CD4-positive, alpha-beta T cell treated with Interferon alpha-2 for 1 hour (primary cell): Measurements from ENCODE around the gene NT5C3B.
"Not testable (repeated sequence)": the region's sequence is repeated elsewhere in the genome, so short reads cannot be mapped to it uniquely, and the experiment has no call there.

Source experiments
- DNase-seq, 2 donors: peaks; one replicate each; pipeline ENCODE4 v3.0.0-alpha.2; 2020 to 2022

Gene NT5C3B

DNA sequence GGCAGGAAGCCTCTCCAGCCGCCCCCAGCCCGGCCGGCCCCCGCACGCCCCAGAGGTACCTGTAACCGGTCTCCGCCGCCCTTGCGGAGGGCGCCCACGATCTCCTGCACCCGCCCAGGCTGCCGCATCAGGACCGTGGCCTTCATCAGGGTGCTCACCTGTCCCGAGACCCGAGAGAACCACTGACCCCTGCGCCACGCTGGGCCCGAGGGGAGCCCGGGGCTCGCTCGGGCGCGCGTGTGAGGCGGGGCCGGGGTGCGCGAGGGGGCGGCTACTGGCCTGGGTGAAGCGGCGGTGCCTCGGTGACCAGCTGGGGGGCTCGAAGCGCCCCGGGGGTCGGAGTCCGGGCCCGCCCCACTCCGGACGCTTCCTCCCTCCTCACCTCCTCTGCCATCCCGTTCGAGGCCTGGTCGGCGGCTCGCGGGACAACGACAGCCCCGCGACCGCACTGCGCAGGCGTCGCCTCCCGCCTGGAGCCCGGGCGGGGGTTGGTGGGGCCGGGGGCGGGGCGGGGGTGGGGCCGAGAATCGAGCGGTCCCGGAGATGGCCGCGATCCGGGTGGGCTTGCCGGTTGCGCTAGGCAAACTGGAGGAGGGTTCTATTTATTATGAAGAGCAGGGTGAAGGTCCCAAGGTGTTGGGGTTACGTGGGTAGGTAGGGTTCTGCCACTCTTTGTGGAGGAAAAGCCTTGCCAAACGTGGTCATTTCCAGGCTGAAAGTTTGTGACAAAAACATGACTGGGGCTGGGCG, at the start of gene NT5C3B:
Gene NT5C3B (minus strand): TSS at position 433 of the 750 bp plus-strand sequence. CDS start 39 bp downstream, at position 394.
- DNase-seq: peak; percentile 38 to 55

GRCh38 chr17:41885733-41886132, 49.7 kb upstream of the NT5C3B start:
- no peak for DNase-seq

- DNase-seq: no peak
Measured at GRCh38 chr17:41882756-41883155, 46.7 kb upstream of the NT5C3B start.

DNA sequence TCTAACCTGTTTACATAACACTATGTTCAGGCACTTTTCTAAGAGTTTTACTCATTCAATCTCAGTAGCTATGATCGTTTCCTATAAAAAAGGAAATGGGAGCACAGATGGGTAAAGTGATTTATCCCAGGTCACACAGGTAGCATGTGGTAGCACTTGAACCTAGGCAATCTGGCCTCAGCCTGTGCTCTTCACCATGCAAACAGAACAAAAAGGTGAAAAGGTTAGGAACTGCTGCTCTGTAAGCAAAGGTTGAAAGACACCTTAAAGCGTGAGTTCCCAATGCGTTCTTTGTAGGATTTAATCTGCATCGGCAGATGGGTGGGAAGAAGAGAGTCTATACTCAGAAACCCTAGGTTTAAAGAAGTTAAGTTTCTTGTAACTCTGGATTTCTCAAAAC, 44.1 kb upstream of the NT5C3B start:
- DNase-seq: no peak

DNA sequence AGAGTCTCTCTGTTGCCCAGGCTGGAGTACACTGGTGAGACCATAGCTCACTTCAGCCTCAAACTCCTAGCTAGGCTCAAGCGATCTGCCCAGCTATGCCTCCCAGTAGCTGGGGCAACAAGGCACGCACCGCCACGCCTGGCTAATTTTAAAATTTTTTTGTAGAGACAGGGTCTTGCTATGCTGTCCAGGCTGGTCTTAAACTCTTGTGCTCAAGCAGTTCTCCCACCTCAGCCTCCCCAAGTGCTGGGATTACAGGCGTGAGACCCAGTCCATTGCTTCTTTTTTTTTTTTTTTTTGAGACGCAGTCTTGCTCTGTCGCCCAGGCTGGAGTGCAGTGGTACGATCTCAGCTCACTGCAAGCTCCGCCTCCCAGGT, 38.2 kb upstream of the NT5C3B start:
- not testable (repeated sequence) for DNase-seq

DNA sequence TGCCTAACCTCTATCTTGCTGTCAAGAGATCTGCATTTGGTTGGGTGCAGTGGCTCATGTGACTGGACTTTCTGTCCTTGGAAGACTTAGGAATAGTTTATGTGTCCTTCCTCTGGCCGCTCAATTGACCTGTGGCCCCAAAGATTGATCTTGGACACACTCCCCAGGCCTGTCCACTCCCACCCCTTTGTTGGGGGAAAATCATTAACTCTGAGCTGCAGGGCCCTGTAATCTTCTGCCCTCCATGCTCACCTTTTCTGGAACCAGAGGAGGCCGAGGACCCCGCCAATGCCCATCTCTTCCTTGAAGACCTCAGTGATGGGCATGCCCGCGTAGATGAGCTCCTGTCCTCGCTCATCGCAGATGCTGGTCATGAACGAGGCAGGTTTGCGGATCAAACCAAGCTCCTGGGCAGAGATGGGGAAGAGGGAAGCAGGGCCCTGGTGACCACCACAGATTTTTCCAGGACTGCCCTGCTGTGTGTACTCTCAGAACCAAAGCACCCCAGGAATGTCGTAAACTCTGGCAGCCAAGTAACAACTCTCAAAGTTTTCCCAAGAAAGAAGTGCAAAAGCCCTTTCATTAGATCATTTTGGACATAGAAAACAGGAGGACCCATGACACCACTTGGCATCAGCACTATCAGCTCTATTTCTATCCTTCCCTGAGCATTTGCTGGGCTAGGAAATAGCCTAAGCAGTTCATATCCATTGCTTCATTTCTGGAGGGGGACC, 37.7 kb upstream of the NT5C3B start:
- no peak for DNase-seq

DNA sequence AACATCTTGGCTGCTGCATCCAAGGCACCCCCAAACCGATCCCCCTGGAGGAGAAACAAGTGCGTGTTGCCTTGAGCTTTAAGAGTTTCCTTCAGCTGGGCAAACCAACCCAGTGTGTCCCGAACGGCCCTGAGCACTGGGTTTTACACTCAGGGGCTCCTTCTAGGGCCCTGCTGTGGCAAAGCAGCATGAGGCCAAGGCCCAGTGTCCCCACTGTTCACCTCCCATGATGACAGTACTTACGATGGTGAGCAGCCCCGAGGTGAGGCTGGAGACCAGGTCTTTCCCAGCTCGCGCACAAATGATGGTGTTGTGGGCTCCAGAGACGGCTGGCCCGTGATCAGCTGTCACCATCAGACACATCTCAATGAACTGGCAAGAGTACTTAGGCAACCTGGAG, 35.8 kb upstream of the NT5C3B start:
- no peak for DNase-seq

DNA sequence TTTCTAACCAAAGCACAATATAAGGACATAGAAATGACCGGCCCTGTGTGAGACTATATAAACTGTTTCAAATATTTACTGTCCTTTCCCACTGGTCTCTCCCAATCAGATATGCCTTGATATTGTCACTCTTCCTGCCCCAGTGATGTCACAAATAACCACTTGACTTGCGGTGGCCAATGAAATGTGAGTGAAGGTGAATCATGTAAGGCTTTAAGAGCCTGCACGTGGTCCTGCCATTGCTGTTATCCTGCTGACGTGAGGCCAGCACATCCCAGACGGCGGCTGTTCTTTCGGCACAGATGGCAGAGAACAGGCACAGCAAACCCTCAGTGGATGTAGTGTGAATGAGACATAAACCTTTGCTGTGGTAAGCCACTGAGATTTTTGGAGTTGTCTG, 34.6 kb upstream of the NT5C3B start:
- no peak for DNase-seq

GRCh38 chr17:41870097-41870496, 34.1 kb upstream of the NT5C3B start:
- DNase-seq: no peak

DNA sequence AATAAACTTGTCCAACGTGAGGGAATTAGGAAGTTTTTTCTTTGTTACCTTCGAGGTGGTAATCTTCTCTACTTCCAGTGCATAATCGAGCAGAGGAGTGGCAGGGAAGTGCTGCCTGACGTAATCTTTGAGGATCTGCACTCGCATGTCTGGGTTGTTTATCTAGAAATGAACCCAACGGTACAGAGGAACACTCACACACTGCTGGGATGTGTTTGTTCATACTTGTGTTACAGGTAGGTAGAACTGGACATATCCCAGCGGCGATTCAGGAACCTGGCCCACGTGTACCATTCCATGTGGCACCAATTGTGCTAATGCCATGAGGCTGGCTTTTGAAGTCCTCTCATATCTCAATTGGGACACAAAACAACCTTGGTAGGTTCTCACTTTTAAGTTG, 33.4 kb upstream of the NT5C3B start:
- no peak for DNase-seq

DNA sequence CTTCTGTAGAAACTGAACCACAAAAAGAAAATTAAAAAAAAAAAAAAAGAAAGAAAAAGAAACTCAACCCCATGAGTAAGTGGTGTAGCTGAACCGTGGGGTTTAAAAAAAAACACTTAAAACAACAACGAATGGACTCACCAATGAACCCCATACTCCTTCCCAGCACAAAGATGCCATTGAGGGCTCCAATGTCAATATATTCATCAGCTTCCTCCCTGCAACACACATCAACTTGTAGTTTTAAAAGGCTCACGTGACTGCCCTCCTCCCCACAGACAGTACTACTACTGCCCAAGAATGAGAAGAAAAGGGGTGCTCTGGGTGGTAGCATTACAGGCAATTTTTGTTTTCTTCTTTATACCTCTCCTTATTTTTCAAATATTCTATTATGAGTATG, 32.5 kb upstream of the NT5C3B start:
- no peak for DNase-seq

GRCh38 chr17:41865596-41865893, 29.5 kb upstream of the NT5C3B start:
- no peak for DNase-seq

DNA sequence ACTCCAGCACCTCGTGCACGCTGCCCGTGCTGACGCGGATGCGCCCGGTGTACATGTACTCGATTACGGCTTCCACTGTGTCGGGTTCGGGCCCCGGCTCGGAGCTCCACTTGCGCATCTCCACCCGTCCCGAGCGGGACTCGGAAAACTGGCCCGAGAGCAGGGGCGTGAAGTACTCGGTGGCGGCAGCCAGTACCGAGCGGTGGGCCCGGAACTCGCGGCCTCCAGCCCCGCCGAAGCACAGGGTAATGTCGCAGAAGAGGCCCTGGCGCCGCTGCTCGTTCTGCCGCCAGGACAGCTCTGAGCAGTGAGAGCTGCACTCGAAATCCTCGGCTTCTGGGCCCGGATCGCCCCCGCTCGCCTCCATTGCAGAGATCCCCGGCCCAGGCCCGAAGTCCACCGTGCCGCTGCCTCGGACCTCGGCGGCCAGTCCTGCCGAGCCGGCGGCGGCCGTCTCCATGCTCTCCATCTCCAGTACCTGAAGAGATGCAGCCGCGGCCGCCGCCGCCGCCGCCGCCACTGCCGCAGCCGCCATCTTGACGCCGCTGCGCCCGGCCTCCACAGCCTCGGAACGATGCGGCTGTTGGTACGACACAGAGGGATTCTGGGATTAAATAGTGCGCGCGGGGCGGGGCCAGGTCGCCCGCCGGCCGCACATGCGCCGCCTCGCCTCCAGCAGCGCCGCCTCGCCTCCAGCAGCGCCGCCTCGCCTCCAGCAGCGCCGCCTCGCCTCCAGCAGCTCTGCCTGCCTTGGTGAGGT, 29.0 kb upstream of the NT5C3B start, which contains the start of gene KLHL11:
Gene KLHL11 (minus strand): TSS at position 588 of the 760 bp plus-strand sequence. CDS start 53 bp downstream, at position 535.
- DNase-seq: peak; percentile 85 to 89

DNA sequence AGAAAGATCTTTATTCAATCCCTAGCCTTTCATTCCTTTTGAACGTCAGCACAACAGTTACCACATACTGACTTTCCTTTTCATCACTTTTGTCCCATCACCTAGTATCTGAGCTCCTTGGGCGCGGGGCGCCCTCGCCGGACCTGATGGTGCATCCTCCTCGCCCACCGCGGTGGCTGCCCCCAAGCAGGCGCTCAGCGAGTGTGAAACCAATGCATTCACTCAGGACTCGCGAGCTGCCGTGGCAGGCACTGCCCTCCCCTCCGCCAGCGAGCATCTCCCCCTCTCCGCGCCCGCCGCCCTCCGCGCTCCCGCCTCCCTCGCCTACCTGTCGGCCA, 28.4 kb upstream of the NT5C3B start:
- no peak for DNase-seq

DNA sequence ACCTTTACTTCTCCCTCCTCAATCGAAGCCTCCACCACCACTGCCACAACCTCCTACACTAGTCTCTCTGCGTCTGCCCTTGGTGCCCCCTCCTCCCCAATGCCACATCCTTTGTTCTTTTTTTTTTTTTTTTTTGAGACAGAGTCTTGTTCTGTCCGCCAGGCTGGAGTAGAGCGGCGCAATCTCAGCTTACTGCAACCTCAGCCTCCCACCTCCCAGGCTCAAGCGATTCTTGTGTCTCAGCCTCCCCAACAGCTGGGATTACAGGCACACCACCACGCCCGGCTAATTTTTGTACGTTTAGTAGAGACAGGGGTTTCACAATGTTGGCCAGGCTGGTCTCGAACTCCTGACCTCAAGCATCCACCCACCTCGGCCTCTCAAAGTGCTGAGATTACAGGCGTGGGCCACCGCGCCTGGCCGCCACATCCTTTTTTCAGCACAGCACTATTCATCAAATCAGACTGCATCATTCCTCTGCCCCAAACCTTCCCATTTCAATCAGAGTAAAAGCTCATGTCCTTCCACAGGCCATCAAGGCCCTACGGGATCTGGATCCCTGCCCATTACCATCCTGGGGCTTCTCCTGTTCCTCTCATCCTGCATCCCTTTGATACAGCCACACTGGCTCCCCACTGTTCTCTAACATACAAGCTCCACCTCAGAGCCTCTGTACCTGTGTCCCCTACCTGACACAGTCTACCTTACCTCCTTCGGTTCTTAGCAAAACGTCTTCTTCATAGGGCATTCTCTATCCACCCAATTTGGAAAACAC, 27.2 kb upstream of the NT5C3B start:
- peak in 1 of 2 donors; percentile 25 for DNase-seq

DNA sequence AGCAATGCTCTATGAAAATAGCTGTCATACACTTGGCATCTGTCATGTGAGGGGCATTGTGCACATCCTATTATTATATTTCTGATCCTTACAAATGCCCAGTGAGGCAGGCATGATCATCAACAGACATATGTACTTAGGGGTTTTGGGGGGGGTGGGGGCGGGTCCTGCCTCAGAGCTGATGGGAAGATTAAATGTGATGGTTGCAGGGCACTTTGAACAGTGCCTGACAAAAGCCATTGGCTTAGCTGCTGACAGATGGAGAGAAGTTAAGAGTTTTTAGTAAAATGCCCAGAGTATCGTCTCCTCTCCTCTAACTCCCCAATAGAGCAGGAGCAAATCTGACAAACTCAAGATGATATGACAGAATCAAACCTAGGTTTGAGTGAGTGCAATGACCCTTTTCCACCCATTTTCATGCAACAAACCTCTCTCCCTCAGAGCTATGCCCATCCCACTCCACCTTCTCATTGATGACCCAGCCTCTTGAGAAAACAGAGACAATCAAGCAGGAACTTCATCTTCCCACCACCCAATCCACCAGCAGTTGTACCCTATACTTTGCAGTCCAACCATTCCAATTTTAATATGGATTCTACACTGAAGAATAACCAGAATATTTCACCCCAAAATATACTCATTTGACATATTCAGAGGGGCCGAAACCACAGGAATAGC, 24.4 kb upstream of the NT5C3B start:
- DNase-seq: no peak

GRCh38 chr17:41851382-41851781, 15.3 kb upstream of the NT5C3B start:
- not testable (repeated sequence) for DNase-seq

- no peak for DNase-seq
Measured at GRCh38 chr17:41849251-41849990, 13.4 kb upstream of the NT5C3B start.

DNA sequence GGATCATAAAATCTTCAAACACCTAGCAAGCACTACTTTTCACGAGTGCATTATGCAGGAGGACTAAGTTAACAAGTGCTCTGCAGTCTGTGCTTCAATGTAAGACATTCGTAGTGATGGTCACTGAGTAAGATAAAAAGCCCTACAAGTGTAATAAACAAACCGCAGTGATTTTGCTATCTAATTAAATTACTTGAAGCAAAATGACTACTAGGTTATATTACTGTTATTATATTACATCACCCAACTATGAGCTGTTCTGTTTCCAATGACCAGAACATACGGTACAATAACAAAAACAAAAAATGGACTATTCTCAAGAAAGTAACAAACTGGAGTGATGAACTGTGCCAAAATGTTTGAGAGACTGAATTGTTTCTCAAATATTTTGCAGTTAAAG, 12.8 kb upstream of the NT5C3B start:
- DNase-seq: no peak

DNA sequence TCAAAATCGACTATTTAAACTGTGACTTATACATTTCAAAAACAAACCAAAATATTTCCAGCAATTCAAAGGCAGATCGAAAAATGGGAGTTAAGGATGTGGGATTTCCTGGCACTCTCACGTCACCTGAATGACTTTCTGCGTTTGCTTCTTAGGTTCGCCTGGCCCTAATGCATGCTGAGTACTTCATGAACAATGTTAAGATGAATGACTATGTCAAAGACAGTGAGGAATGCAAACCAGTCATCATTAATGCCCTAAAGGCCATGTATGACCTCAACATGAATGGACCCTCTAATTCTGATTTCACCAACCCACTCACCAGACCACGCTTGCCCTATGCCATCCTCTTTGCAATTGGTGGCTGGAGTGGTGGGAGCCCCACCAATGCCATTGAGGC, 8.9 kb upstream of the NT5C3B start:
- no peak for DNase-seq

DNA sequence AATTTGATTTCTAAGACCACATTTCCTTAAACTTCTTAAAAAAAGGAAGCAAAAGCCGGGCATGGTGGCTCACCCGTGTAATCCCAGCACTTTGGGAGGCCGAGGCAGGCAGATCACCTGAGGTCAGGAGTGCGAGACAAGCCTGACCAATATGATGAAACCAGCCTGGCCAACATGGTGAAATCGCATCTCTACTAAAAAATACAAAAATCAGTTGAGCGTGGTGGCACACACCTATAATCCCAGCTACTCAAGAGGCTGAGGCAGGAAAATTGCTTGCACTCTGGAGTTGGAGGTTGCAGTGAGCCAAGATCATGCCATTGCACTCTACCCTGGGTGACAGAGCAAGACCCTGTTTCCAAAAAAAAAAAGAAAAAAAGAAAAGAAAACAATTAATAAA, 4.7 kb upstream of the NT5C3B start:
- not testable (repeated sequence) for DNase-seq

- not testable (repeated sequence) for DNase-seq
Measured at GRCh38 chr17:41839448-41839847, 3.4 kb upstream of the NT5C3B start.
